GM23248 (cell line): ENCODE results near the gene ZNF181. TPM values are rescaled to one million over a fixed set of nuclear protein-coding genes. Genes with fewer than 3 reads are reported as not detected.

Source experiments
- DNase-seq: peaks from one replicate; pipeline ENCODE4 v3.0.0-alpha.2; 2015
- H2AFZ ChIP-seq: fragments of 200-600 bp; sonication (generic); 2 replicates; pipeline ENCODE4 v1.6.1; 2016; ENCODE audit warnings: antibody characterized with exemption
- H3F3A ChIP-seq: fragments of 200-600 bp; sonication (generic); 2 replicates; pipeline ENCODE4 v1.6.1; 2016; ENCODE audit warnings: mild to moderate bottlenecking, antibody characterized with exemption, mixed run types; ENCODE audit not compliant: insufficient read depth
- H3K27ac ChIP-seq: fragments of 200-600 bp; sonication (generic); 2 replicates; pipeline ENCODE4 v1.5.1; 2016; ENCODE audit warnings: mild to moderate bottlenecking
- H3K27me3 ChIP-seq: fragments of 200-600 bp; sonication (generic); replicated peaks from 2 replicates; pipeline ENCODE4 v1.6.1; 2016; ENCODE audit warnings: mild to moderate bottlenecking; ENCODE audit not compliant: insufficient read depth
- H3K36me3 ChIP-seq: fragments of 200-600 bp; sonication (generic); 2 replicates; pipeline ENCODE4 v1.6.1; 2016; ENCODE audit warnings: low read depth, mild to moderate bottlenecking
- H3K4me1 ChIP-seq: fragments of 200-600 bp; sonication (generic); 2 replicates; pipeline ENCODE4 v1.6.1; 2016; ENCODE audit warnings: mild to moderate bottlenecking; ENCODE audit not compliant: insufficient read depth
- H3K4me2 ChIP-seq: fragments of 200-600 bp; sonication (generic); one replicate; pipeline ENCODE4 v1.6.1; 2016; ENCODE audit warnings: mild to moderate bottlenecking; ENCODE audit not compliant: unreplicated experiment
- H3K4me3 ChIP-seq: fragments of 200-600 bp; sonication (generic); 2 replicates; pipeline ENCODE4 v1.5.1; 2016; ENCODE audit warnings: mild to moderate bottlenecking
- H3K79me2 ChIP-seq: fragments of 200-600 bp; sonication (generic); 2 replicates; pipeline ENCODE4 v1.6.1; 2016; ENCODE audit warnings: mild to moderate bottlenecking; ENCODE audit not compliant: insufficient read depth
- H3K9ac ChIP-seq: fragments of 200-600 bp; sonication (generic); 2 replicates; pipeline ENCODE4 v1.6.1; 2016; ENCODE audit warnings: mild to moderate bottlenecking
- H3K9me2 ChIP-seq: fragments of 200-600 bp; sonication (generic); 2 replicates; pipeline ENCODE4 v1.6.1; 2016; ENCODE audit warnings: mixed run types, mild to moderate bottlenecking, moderate library complexity; ENCODE audit not compliant: insufficient read depth
- H3K9me3 ChIP-seq: fragments of 200-600 bp; sonication (generic); one replicate; pipeline ENCODE4 v1.6.1; 2017; ENCODE audit warnings: low read depth
- H4K20me1 ChIP-seq: fragments of 200-600 bp; sonication (generic); 2 replicates; pipeline ENCODE4 v1.6.0; 2016; ENCODE audit not compliant: insufficient read depth
- EZH2 ChIP-seq: fragments of 200-600 bp; sonication (generic); IDR thresholded peaks from 2 replicates; pipeline ENCODE4 v1.6.1; 2018; ENCODE audit warnings: antibody characterized with exemption, mild to moderate bottlenecking; ENCODE audit not compliant: insufficient read depth, poor library complexity, severe bottlenecking
- EZH2phosphoT487 ChIP-seq: fragments of 200-600 bp; sonication (generic); IDR thresholded peaks from 2 replicates; pipeline ENCODE4 v1.6.1; 2018; ENCODE audit warnings: antibody characterized with exemption, moderate library complexity, mild to moderate bottlenecking, low read depth; ENCODE audit not compliant: insufficient read depth
- WGBS, 2 experiments: methylation state at CpG; one replicate each; pipeline ENCODE4 v1.1.6; 2015 to 2017; ENCODE audit warnings: low lambda C conversion rate in 2 of 2, low coverage in 1 of 2; ENCODE audit errors: missing lambda C conversion rate in 2 of 2; 5-methylcytosine and 5-hydroxymethylcytosine counted together
- in situ Hi-C: fragments of 300-500 bp; cut with MboI; formaldehyde crosslinking; loops from 2 replicates; pipeline ENCODE4 v1.15.0; 2020
- polyA plus RNA-seq: library from polyadenylated mRNA; unstranded; fragments of >200 nt; fragmentation: Nextera tagmentation; extraction: Ambion mirVana; gene quantifications from 2 replicates; pipeline ENCODE4 v1.2.1, GENCODE V29; 2016
- total RNA-seq: library from RNA; depleted of rRNA; stranded (reverse); fragments of >200 nt; shearing (Covaris generic); gene quantifications from 2 replicates; pipeline ENCODE4 v1.2.3, GENCODE V29; 2014; rRNA removed

Gene ZNF181
- total and polyA plus RNA-seq, 2 experiments from 2014 or later: 9.4 to 11.0 TPM

GRCh38 chr19:34787059-34787824, 53.2 kb downstream of the ZNF181 start:
- Histone ChIP-seq H3K9me3 (no peaks in the 10 kb centered on the region), H3K9ac (no peak overlapping the region), H2AFZ (no peak overlapping the region), H3K4me3 (no peak overlapping the region), H3K4me2 (no peak overlapping the region), H3K9me2 (no peaks in the 10 kb centered on the region), H4K20me1 (no peaks in the 10 kb centered on the region), H3K36me3 (no peaks in the 10 kb centered on the region), H3K79me2 (no peaks in the 10 kb centered on the region), H3K4me1 (no peaks in the 10 kb centered on the region), H3F3A (no peaks in the 10 kb centered on the region), H3K27ac (no peak overlapping the region), H3K27me3 (no peaks in the 10 kb centered on the region)
- 14 to 23% methylated on average over 3 of the region's 3 CpGs for WGBS, 2 experiments
- in situ Hi-C loops: no loop called here
- DNase-seq: no peak
- TF ChIP-seq EZH2phosphoT487 (no peak), EZH2 (no peak)

GRCh38 chr19:34788074-34788473, 54.0 kb downstream of the ZNF181 start:
- H4K20me1 ChIP-seq: no peaks in the 10 kb centered on the region
- no peaks in the 10 kb centered on the region for H3K9me2 ChIP-seq
- no peak for DNase-seq
- WGBS, 2 experiments: 12% methylated on average over 2 of the region's 2 CpGs
- H3K36me3 ChIP-seq: no peaks in the 10 kb centered on the region
- in situ Hi-C loops: no loop called here
- H3K4me1 ChIP-seq: no peaks in the 10 kb centered on the region
- H2AFZ ChIP-seq: no peak overlapping the region
- H3K27me3 ChIP-seq: no peaks in the 10 kb centered on the region
- H3K79me2 ChIP-seq: no peaks in the 10 kb centered on the region
- TF ChIP-seq EZH2: no peak
- no peak for TF ChIP-seq EZH2phosphoT487
- H3K9me3 ChIP-seq: no peaks in the 10 kb centered on the region
- H3K4me3 ChIP-seq: no peak overlapping the region
- H3F3A ChIP-seq: no peaks in the 10 kb centered on the region
- no peak overlapping the region for H3K4me2 ChIP-seq
- no peak overlapping the region for H3K27ac ChIP-seq
- no peak overlapping the region for H3K9ac ChIP-seq

DNA sequence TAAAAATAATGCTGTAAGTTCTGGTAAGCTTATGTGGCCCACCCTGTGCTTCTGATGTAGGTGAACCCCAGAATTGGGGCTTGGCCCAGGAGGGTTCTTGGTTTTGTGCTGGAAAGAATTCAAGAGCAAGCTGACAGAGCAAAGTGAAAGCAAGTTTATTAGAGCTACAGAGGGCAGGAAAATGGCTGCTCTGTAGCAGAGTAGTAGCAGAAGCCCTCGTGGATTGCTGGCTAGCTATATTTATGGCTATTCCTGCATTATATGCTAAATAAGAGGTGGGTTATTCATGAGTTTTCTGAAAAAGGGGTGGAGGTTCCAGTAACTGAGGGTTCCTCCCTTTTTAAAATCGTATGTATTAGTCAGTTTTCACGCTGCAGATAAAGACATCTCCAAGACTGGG, 59.5 kb downstream of the ZNF181 start:
- Histone ChIP-seq H3K4me3 (peak overlapping the region; percentile 39), H3K27ac (no peak overlapping the region), H3K4me2 (peak overlapping the region; percentile 23), H3F3A (no peaks in the 10 kb centered on the region), H3K36me3 (no peaks in the 10 kb centered on the region), H3K79me2 (no peaks in the 10 kb centered on the region), H3K9me2 (no peaks in the 10 kb centered on the region), H3K9me3 (no peaks in the 10 kb centered on the region), H3K9ac (peak overlapping the region; percentile 20; the same call in 1 of the 2 replicates), H4K20me1 (no peaks in the 10 kb centered on the region), H3K27me3 (no peaks in the 10 kb centered on the region), H3K4me1 (no peaks in the 10 kb centered on the region), H2AFZ (peak overlapping the region; percentile 72)
- peak; percentile 15 for DNase-seq
- 19 to 21% methylated on average over 3 of the region's 3 CpGs for WGBS, 2 experiments
- no peak for TF ChIP-seq EZH2
- no peak for TF ChIP-seq EZH2phosphoT487
- in situ Hi-C loops: no loop called here

GRCh38 chr19:34794066-34794960, 60.3 kb downstream of the ZNF181 start:
- DNase-seq: no peak
- in situ Hi-C loops: no loop called here
- H3K9me2 ChIP-seq: no peaks in the 10 kb centered on the region
- H2AFZ ChIP-seq: peak overlapping the region; percentile 72
- no peaks in the 10 kb centered on the region for H3F3A ChIP-seq
- H3K4me3 ChIP-seq: no peak overlapping the region
- whole genome bisulfite sequencing, 2 experiments: 16 to 24% methylated on average over 8 to 9 of the region's 9 CpGs
- H4K20me1 ChIP-seq: no peaks in the 10 kb centered on the region
- H3K9me3 ChIP-seq: no peaks in the 10 kb centered on the region
- no peak overlapping the region for H3K27ac ChIP-seq
- no peaks in the 10 kb centered on the region for H3K36me3 ChIP-seq
- H3K27me3 ChIP-seq: no peaks in the 10 kb centered on the region
- H3K79me2 ChIP-seq: no peaks in the 10 kb centered on the region
- H3K4me1 ChIP-seq: no peaks in the 10 kb centered on the region
- H3K9ac ChIP-seq: no peak overlapping the region
- peak overlapping the region; percentile 23 for H3K4me2 ChIP-seq
- no peak for TF ChIP-seq EZH2

Other genes with a start within 250 kb of the ZNF181 start
- not detected in 2 replicates for gene SCGB2B2, start 57.1 kb upstream of the ZNF181 start, total RNA-seq
- gene SCGB2B2, start 57.1 kb upstream of the ZNF181 start, polyA plus RNA-seq: not detected in 2 replicates
- 18.4 and 23.9 TPM in 2 replicates for gene ZNF302, start 56.6 kb upstream of the ZNF181 start, total RNA-seq
- gene ZNF302, start 56.6 kb upstream of the ZNF181 start, polyA plus RNA-seq: 20.5 and 23.9 TPM in 2 replicates
- 7.6 and 8.1 TPM in 2 replicates for gene ZNF599, start 39.0 kb downstream of the ZNF181 start, total RNA-seq
- gene ZNF599, start 39.0 kb downstream of the ZNF181 start, polyA plus RNA-seq: 7.2 and 7.8 TPM in 2 replicates
- 1.5 and 2.2 TPM in 2 replicates for gene ZNF30, start 192.7 kb downstream of the ZNF181 start, total RNA-seq
- gene ZNF30, start 192.7 kb downstream of the ZNF181 start, polyA plus RNA-seq: 1.7 and 2.2 TPM in 2 replicates
- 1.8 and 3.8 TPM in 2 replicates for gene ZNF792, start 230.0 kb downstream of the ZNF181 start, total RNA-seq
- gene ZNF792, start 230.0 kb downstream of the ZNF181 start, polyA plus RNA-seq: 0.63 and 1.0 TPM in 2 replicates